Vagina (tissue), 2 donors: ENCODE results near the gene GLIPR1L1. TPM values are rescaled to one million over a fixed set of nuclear protein-coding genes. Genes with fewer than 3 reads are reported as not detected.
"Not testable (repeated sequence)": the region's sequence is repeated elsewhere in the genome, so short reads cannot be mapped to it uniquely, and the experiment has no call there.

Experiments
- DNase-seq, 2 donors: peaks; one replicate each; pipeline ENCODE4 v3.0.0-alpha.2; 2017; ENCODE audit errors: extremely low spot score in 2 of 2
- H3K27ac ChIP-seq: fragments of 200-600 bp; sonication (generic); one replicate; pipeline ENCODE4 v1.5.1; 2019
- H3K27me3 ChIP-seq: fragments of 200-600 bp; sonication (generic); one replicate; pipeline ENCODE4 v1.5.1; 2019
- H3K36me3 ChIP-seq, 2 donors: fragments of 200-600 bp; sonication (generic); one replicate each; pipeline ENCODE4 v1.5.1; 2017 to 2019
- H3K4me1 ChIP-seq: fragments of 200-600 bp; sonication (generic); one replicate; pipeline ENCODE4 v1.5.1; 2019
- H3K4me3 ChIP-seq, 2 donors: fragments of 200-600 bp; sonication (generic); 1 replicate in 1 of 2; 2 replicates in 1 of 2; pipeline ENCODE4 v1.5.1; 2016 to 2019
- H3K9me3 ChIP-seq: fragments of 200-600 bp; sonication (generic); one replicate; pipeline ENCODE4 v1.5.1; 2019
- CTCF ChIP-seq, 3 experiments: fragments of 450-650 bp in 2 of 3; fragments of 200-600 bp in 1 of 3; sonication (generic) in 1 of 3; IDR thresholded peaks; one replicate each; pipeline ENCODE4 v1.5.1; 2017 to 2019; ENCODE audit warnings: antibody characterized with exemption in 3 of 3, mild to moderate bottlenecking in 2 of 3, moderate library complexity in 2 of 3
- POLR2A ChIP-seq, 2 donors: fragments of 450-650 bp; IDR thresholded peaks; one replicate each; pipeline ENCODE4 v1.6.1; 2017; ENCODE audit warnings: antibody characterized with exemption in 2 of 2, mild to moderate bottlenecking in 2 of 2, moderate library complexity in 2 of 2
- POLR2AphosphoS5 ChIP-seq, 2 donors: sonication (generic); formaldehyde crosslinking; IDR thresholded peaks; one replicate each; pipeline ENCODE4 v1.9.0; 2017; ENCODE audit warnings: antibody characterized with exemption in 2 of 2, mild to moderate bottlenecking in 2 of 2, low read depth in 1 of 2; ENCODE audit not compliant: insufficient read depth in 1 of 2
- intact Hi-C: fragments of 100-400 bp; cut with DNase I; formaldehyde crosslinking; loops from one replicate; pipeline ENCODE4 v1.15.1; 2023
- total RNA-seq: library from RNA; depleted of rRNA; stranded (reverse); fragments of >200 nt; gene quantifications from one replicate; pipeline ENCODE4 v1.2.3, GENCODE V29; 2016

Gene GLIPR1L1
- total RNA-seq, 1 donor from 2014 or later: not detected

GRCh38 chr12:75329918-75330826 lies 4.3 kb upstream of the GLIPR1L1 start, which contains the start of gene CAPS2:
Gene CAPS2 (minus strand): TSS chr12:75330324. CDS start chr12:75326498, 3,826 bp downstream.
- no peak within 1 kb of the TSS for H3K27ac ChIP-seq

GRCh38 chr12:75337905-75338304 lies 3.4 kb downstream of the GLIPR1L1 start:
- Histone ChIP-seq H3K27me3 (no peaks in the 10 kb centered on the region), H3K4me1 (peaks cover 6% of the 10 kb centered on the region), H3K27ac (no peak overlapping the region), H3K4me3 (no peak overlapping the region), H3K9me3 (no peaks in the 10 kb centered on the region), H3K36me3 (no peaks in the 10 kb centered on the region)
- DNase-seq: no peak
- TF ChIP-seq CTCF (IDR thresholded peaks at IDR 0.05) (no peak), POLR2AphosphoS5 (IDR thresholded peaks at IDR 0.05; ENCODE audit: insufficient read depth in 1 of 2, low read depth in 1 of 2) (no peak), POLR2A (IDR thresholded peaks at IDR 0.05) (no peak)
- intact Hi-C loops: loop anchor here (10.0 kb wide), 1 partner anchor 167 kb away; no protein-coding TSS in a partner anchor

More at GRCh38 chr12:75329918-75330826, 4.3 kb upstream of the GLIPR1L1 start, which contains the start of gene CAPS2:
- TF ChIP-seq CTCF (IDR thresholded peaks at IDR 0.05) (no peak), POLR2A (IDR thresholded peaks at IDR 0.05) (peak in 1 of 2 donors; percentile 39), POLR2AphosphoS5 (IDR thresholded peaks at IDR 0.05; ENCODE audit: insufficient read depth in 1 of 2, low read depth in 1 of 2) (peak in 1 of 2 donors; percentile 51)
- peak within 1 kb of the TSS; percentile 50 to 62 for H3K4me3 ChIP-seq
- H3K9me3 ChIP-seq: no peaks in the 10 kb centered on the region
- no peaks in the 10 kb centered on the region for H3K27me3 ChIP-seq
- intact Hi-C loops: loop anchor here (10.0 kb wide), 1 partner anchor 175 kb away; no protein-coding TSS in a partner anchor
- peaks cover 14% of the 10 kb centered on the region for H3K4me1 ChIP-seq
- no peaks in the 10 kb centered on the region for H3K36me3 ChIP-seq
- DNase-seq: no peak

GRCh38 chr12:75341873-75342272 lies 7.4 kb downstream of the GLIPR1L1 start:
- no peak overlapping the region for H3K27ac ChIP-seq
- H3K4me3 ChIP-seq: no peak overlapping the region
- DNase-seq: no peak
- no peaks in the 10 kb centered on the region for H3K27me3 ChIP-seq
- intact Hi-C loops: no loop called here
- no peaks in the 10 kb centered on the region for H3K36me3 ChIP-seq
- H3K4me1 ChIP-seq: no peaks in the 10 kb centered on the region
- TF ChIP-seq CTCF (IDR thresholded peaks at IDR 0.05): no peak
- TF ChIP-seq POLR2A (IDR thresholded peaks at IDR 0.05): no peak
- no peak for TF ChIP-seq POLR2AphosphoS5 (IDR thresholded peaks at IDR 0.05; ENCODE audit: insufficient read depth in 1 of 2, low read depth in 1 of 2)
- H3K9me3 ChIP-seq: no peaks in the 10 kb centered on the region

- no peaks in the 10 kb centered on the region for H3K27me3 ChIP-seq
- no peak overlapping the region for H3K4me3 ChIP-seq
- intact Hi-C loops: no loop called here
- no peak for TF ChIP-seq POLR2A (IDR thresholded peaks at IDR 0.05)
- no peak for TF ChIP-seq POLR2AphosphoS5 (IDR thresholded peaks at IDR 0.05; ENCODE audit: insufficient read depth in 1 of 2, low read depth in 1 of 2)
- TF ChIP-seq CTCF (IDR thresholded peaks at IDR 0.05): no peak
- H3K4me1 ChIP-seq: no peaks in the 10 kb centered on the region
- H3K9me3 ChIP-seq: no peaks in the 10 kb centered on the region
- H3K36me3 ChIP-seq: no peaks in the 10 kb centered on the region
- H3K27ac ChIP-seq: no peak overlapping the region
- DNase-seq: no peak
Observed at GRCh38 chr12:75345531-75345930, 11.1 kb downstream of the GLIPR1L1 start.

- DNase-seq, H3K4me1 ChIP-seq, intact Hi-C loops, H3K36me3 ChIP-seq, H3K4me3 ChIP-seq, H3K9me3 ChIP-seq, H3K27me3 ChIP-seq, H3K27ac ChIP-seq: not testable (repeated sequence)
Observed at GRCh38 chr12:75346215-75346614, 11.7 kb downstream of the GLIPR1L1 start.
